GM18520 (cell line): ENCODE data around the gene FLOT2.
"Not testable (repeated sequence)": the region's sequence is repeated elsewhere in the genome, so short reads cannot be mapped to it uniquely, and the experiment has no call there.

Experiments used
- ATAC-seq: cut with Tn5 transposase; IDR thresholded peaks from one replicate; pipeline ENCODE4 v1.9.1; 2021; ENCODE audit not compliant: unreplicated experiment

The FLOT2 gene

DNA sequence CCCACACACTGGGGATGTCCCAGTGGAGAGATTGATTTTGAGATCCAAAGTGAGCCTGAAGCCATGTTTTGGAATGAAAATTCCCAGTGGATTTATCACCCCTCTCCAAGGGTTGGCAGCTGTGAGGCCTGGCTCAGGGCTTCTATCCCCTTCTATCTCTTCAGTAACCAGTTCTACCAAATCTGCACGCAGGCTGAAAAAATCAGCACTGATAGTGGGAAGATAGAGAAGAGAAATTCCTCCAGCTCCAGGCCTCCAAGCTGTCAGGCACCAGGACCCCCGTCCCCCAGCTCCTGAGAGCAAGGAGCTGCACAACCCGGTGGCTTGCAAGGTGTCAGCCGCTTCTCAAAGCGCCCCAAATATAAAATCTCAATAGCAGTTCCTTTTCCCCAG lies 1.0 kb downstream of the FLOT2 start:
- ATAC-seq, result no peak

DNA sequence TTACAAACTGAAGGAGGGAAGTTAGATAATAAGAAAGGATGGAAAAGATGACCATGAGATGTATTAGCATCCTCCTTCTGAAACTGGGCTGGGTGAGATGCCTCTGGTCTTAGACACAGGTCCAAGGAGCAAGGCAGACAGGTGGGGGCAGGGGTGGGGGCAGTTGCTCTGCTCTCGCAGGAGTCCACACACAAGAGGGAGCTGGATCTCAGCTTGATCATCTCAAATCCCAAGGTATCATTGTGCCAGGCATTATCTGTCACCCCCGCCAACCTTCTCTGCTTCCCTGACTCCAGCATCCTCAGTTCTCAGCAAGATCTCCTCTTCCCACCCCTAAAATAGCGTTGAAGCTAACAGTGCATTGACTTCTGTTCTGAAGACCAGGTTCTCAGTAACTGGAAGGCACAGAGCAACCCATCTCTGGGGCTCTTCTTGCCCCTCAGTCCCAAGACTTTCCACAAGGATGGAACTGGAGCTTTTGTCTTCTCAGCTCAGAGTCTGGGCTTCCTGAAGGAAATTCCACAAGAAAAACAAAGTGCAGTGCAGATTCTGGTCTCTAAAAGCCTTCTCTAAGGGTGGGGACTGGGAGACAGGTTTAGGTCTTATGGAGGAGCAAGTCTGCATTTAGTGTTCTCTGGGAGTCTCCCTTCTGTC lies 1.6 kb downstream of the FLOT2 start:
- ATAC-seq, result no peak

DNA sequence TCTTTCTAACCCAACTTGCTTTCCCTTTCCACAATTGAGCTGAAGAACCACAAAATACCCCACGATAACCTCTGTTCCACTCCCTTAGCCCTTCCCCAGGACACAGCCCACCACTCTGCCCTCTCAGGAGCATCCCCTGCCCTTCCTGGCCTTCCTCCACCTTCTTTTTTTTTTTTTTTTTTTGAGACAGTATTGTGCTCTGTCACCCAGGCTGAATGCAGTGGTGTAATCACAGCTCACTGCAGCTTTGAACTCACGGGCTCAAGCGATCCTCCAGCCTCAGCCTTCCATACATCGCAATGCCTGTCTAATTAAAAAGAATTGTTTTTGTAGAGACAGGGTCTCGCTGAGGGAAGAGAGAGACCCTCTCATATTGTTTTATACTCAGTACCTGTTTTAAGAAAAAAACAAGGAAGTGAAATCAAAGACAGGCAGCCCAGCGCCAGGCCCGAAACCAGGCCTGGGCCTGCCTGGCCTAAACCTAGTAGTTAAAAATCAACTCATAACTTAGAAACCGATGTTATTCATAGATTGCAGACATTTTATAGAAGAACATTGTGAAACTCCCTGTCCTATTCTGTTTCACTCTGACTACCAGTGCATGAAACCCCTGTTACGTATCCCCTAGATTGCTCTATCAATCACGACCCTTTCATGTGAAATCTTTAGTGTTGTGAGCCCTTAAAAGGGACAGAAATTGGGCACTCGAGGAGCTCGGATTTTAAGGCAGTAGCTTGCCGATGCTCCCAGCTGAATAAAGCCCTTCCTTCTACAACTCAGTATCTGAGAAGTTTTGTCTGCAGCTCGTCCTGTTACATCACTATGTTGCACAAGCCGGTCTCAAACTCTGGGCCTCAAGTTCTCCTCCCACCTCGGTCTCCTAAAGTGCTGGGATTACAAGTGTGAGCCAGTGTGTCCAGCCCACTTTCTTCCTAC lies 4.0 kb downstream of the FLOT2 start:
- not testable (repeated sequence) for ATAC-seq

DNA sequence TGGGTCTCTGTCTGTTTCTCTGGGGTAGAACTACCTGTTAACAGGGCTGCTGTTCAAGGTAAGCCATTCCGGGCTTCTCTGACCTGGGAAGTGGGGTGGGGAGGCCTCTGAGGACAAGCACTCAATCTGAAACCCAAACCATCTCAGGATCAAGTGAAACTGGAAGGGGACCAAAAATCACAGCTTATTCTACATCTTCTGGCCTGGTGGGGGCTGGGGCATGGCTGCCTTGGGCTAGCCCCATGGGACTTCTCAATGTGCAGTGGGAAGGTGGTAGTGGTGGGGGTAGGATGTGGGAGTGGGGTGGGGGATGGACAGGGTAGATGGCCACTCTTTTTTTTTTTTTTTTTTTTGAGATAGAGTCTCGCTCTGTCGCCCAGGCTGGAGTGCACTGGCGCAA lies 5.5 kb downstream of the FLOT2 start:
- no peak for ATAC-seq

DNA sequence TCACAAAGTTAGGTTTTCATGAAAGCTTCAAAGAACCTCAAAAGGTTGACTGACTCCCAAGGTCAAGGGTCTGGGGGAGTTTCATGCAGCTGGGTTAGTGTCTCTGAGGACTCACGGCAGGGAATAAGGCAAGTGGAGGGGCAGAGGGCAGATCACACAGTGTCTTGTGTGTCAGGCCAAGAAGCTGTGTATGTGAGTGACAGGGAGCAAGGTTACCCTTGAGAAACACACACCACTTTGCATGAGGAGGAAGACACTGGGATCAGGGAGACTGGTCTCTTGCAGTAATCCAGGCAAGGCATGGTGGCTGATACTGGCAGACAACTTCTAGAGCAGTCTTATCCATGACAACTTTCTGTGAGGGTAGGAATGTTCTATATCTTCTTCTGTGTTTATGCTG lies 6.3 kb downstream of the FLOT2 start:
- no peak for ATAC-seq

DNA sequence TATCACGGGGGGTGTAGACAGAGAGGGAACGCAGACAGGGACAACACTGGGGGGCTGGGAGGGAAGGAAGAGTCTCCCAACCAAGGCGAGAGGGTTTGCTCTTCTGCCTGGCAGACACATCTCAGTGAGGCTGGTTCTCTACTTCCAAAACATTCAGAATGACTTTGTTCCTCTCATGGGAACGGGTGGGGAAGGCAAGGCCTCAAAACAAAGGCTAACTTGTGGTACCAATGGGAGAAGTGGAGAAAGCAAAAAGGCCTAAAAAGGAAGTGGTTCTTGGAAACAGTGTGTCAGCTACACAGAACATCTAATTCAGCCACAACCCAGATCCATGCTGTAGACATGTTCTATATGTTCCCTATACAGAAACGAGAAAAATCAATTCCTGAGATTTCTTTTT lies 7.5 kb downstream of the FLOT2 start:
- ATAC-seq, result no peak

DNA sequence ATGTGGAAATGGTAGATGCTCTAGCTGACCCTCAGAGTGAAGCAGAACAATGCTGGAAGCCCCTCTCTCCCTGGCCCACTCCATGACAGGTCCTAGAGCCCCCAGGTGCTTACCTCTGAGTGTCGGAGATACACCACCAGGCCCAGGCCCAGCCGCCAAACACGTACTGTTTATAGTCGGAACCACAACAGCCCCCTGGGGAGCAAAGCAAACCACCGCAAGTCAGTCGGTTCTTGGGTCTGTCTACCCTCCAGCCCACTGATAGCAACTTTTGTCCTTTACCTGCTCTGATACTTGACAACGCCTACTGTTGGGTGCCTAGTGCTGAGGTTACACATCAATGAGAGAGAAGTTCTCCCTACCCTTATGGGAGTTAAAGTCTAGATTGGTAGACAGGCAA lies 8.7 kb downstream of the FLOT2 start:
- no peak for ATAC-seq

DNA sequence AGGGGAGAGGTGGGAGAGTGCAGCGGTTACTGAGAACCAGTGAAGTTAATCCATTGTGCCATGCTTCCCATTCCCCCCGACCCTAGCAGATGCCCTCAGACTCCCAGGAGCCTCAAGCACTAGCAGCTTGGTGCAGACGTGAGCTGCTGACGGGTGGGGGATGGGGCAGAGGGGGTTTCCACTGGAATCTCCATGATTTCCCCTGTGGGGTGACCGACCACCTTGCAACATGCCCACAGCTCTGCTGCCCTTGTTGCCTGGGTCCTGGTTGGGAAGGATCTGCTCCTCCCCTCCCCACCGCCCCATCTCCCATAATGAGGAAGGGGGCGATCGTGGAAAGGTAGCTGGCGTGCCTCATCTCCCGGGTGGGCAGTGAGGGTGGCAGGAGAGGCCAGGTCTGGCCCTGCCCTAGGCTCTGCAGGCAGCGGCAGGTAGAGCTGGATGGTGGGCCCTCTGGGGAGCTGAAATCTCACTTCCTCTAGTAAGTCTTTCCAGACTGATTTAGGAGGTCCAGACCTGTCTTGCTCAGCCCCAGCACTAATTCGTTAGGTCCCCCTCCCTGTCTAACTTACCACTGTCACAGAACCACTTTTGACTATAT lies 9.6 kb downstream of the FLOT2 start:
- no peak for ATAC-seq

DNA sequence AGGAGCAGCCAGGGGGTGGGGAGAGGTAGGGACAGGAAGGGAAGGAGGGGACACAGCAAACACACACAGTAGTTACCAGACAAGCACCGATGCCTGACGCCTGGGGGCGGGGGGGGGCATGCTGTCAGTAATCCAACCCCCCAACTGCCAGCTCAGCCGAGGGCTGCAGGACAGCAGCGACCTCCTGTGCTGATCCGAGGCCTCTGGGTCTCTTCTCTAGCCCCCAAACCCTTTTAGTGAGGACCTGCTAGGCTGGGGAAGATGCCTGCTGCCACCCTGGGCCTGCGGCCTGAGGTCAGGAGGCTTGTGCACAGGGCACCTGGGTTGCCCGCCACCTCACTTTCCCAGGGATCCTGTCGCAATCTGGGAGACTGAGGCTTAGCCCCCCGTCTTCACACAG lies 11.6 kb downstream of the FLOT2 start:
- ATAC-seq, result no peak

DNA sequence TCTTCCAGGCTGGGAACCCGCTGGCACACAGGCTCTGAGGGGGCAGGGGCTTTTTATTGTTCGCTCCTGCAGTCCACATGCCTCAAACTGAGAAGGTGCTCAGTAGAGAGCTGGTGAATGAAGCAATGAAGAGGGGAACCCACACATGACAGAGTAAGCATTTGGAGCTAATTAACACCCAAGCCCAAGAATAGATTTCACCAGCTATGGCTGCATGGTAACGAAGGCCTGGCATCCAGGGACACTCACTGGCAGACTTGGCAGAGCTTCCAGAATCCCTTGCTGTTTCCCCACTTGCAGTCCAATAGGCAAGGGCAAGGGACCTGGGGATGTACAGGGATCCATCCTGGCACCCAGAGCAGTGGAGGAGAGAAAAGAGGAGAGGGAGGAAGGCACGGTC lies 12.2 kb downstream of the FLOT2 start:
- ATAC-seq, result no peak

DNA sequence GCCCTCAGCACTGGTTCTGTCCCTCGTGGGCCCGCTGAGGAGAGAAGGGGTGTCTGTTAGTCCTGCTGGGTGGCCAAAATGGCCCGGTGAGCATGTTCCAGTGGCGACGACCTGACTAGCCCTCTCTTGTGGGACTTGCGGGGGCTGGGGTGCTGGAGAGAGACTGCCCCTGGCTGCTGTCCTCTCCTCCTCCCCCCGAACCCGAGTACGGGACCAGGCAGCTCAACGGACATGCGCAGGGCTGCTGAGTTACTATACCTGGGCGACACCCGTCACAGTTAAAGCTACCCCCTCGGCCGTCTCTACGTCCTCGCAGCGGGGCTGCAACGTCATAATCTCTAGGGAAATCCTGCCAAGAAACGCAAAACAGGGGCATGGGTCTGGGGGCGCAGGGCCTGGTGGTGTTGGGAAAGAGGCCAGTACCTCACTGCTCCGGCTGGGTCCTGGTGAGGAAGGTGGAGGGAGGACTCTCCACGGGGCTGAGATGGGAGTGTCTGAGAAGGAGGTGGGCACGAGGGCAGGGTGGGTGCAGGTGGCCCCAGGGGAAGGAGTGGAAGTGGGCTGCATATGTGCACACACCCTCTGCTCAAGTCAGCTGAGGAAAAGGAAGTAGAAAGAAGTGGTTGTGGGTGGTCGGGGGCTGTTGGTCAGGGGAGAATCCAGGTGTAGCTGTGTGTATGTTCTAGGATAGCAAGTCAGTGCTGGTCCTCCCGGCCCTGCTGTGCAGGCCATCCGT lies 13.4 kb downstream of the FLOT2 start:
- no peak for ATAC-seq

DNA sequence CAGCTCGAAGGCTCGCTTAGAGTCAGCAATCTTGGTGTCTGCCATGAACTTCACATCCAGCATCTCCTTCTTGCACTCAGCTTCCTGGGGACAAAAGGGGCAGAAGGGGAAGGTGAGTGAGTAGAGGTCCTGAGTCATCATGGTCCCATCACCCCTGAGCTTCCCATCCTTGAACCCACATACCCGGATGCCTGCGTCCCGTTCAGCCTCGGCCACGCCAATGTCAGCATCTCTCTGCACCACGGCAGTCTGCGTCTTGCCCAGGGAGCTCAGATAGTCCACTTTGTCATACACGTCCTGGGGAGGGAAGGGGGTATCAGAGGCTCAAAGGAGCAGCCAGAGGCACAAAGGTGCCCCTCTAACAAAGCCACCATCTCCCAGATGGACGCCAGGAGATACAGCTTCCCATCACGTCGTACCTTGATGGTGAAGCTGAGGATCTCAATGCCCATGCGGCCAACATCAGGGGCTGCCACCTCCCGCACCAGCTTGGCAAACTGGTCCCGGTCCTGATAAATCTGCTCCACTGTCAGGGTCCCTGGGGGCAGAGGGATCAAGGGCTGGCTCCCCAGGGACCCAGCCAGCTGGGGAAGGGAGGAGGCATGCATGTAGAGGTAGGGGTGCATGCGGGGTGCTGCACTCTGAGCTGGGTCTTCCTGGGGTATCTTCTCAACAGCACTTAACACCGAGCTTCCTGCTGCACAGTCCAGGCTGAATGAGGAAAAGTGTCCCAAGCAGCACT lies 15.2 kb downstream of the FLOT2 start:
- ATAC-seq, result no peak

DNA sequence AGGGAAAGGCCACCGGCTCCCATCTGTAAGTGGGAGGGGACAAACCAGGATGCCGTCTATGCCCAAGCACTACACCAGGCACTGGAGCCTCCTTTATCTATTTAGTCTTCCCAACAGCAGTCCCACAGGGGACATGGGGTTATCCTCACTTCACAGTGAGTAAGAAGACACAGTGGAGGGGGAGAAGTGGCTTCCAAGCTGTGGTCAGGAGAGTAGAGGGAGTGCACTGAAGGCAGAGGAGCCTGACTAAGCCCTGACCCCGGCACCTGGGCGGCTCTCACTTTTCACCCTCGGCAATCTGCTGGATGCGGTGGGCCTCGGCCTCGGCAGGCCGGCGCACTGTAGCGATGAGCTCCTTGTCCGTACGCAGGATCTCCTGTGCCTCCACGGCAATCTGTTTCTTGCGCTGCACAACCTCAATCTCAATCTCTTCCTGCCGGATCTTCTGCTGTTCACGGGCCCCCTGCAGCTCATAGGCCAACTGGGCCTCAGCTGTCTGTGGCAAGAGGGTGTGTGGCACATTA lies 15.9 kb downstream of the FLOT2 start:
- no peak for ATAC-seq

DNA sequence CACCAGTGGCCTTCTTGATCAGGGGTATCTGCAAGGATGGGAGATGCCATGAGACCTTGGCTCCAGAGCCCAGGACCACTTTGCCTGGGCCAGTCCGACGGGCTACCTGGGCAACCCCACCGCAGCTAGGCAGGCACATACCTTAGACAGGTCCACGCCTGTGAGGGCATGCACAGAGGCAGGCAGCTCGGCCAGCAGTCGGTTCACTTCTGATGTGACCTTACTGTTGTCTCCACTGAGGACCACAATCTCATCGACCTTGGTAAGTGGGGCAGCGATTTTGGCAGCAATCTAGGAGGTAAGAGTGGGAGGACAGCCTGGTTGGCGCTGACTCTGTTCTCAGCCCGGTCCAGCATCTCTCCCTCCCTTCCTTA lies 17.0 kb downstream of the FLOT2 start:
- ATAC-seq, result no peak

DNA sequence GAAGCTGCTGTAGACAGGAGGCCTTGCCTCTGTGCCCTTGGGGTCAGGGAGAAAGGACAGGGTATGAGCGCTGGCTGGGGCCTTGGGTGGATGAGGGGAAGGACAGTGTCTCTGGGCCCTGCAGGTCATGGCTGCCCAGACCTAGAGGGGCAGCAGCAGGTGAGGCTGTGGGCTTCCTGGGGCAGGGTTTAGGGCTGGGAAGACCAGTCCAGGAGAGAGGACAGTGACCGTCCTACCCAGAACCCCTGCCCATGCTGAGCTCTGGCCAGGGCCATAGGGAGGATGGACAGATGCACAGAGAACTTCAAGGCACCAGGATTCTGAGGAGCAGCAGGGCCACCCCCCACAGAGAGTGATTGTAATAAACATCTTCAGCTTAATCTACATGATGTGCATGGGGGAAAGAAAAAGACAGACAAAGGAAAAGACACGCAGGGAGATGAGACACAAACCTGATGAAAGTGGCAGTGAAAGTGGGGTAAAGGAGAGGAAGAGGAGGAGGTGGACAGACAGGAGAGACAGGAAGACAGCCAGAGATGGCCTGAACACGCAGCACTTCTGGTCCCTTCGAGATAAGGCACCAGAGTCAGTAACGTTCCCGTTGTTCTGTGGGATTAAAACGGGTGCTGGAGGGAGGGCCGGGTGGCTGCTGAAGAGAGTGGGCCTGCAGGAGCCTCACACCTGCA lies 17.5 kb downstream of the FLOT2 start:
- no peak for ATAC-seq

DNA sequence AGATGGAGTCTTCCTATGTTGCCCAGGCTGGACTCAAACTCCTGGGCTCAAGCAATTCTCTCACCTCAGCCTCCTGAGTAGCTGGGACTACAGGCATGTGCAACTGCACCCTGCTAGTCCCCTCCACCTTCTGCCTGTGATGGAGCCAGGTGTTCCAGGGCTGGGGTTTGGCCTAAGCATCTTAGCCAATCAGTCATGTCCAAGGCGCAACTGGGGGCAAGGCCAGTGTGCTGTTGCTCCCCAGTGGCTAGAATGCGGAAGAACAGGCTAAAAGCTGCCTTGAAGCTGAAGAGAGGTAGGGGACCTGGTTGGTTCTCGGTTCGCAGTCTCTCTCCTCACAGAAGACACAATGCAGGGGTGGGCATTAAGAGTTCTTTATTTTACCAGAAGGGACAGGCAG lies 18.6 kb downstream of the FLOT2 start:
- ATAC-seq, result no peak

DNA sequence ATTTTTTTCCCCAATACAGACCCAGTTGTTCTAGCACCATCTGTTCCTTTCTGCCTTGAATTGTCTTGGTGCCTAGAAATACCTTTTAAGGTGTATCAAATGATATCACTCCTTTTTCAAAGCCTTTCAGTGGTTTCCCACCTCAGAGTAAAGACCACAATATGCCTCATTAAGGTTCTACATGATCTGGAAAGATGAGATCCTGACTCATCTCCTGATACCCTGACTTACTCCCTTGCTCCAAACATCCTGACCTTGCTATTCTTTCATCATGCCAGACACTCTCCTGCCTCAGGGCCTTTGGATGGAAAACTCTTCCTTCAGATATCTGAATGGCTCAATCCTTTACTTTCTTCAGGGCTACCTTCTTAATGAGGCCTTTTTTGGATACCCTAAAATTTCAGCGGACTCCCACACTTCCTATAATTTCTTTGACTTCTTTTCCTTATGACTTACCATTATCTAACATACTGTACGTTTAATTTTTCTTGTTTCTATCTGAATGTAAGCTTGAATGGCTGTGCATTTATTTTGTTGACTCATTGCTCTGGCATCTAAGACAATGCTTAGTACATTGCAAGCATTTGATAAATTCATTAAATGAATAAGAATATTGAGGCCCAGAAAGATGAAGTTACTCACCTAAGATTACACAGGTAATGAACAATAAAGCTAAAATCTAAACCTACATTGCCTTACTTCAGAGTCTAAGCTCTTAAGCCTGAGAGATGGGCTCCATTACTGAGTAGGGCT lies 19.2 kb downstream of the FLOT2 start:
- no peak for ATAC-seq

DNA sequence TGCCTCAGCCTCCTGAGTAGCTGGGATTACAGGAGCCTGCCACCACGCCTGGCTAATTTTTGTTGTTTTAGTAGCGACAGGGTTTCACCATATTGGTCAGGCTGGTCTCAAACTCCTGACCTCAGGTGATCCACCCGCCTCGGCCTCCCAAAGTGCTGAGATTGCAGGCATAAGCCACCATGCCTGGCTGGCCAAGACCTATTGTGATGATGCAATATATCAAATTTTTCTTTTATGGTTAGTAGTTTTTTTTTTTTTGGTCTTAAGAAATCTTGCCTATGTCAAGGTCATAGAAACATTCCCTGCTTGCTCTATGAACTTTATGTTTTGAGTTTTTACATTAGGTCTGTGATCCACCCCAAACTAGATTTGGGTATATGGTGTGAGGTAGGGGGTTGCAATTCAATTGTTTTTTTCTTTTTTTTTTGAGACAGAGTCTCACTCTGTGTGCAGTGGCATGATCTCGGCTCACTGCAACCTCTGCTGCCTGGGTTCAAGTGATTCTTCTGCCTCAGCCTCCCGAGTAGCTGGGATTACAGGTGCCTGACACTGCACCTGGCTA lies 20.3 kb downstream of the FLOT2 start:
- not testable (repeated sequence) for ATAC-seq
